A549 treated with dexamethasone at 1 μM for 4 hours (cell line): ENCODE measurements around the gene CREB3. TPM values are rescaled to one million over a fixed set of nuclear protein-coding genes. Genes with fewer than 3 reads are reported as not detected.

Experiments used
- total RNA-seq: library from RNA; stranded (reverse); fragments of 200-300 nt; extraction: Qiagen RNA extraction; gene quantifications from 5 replicates; pipeline ENCODE4 v1.2.3, GENCODE V29; 2022

CREB3 gene, protein sequence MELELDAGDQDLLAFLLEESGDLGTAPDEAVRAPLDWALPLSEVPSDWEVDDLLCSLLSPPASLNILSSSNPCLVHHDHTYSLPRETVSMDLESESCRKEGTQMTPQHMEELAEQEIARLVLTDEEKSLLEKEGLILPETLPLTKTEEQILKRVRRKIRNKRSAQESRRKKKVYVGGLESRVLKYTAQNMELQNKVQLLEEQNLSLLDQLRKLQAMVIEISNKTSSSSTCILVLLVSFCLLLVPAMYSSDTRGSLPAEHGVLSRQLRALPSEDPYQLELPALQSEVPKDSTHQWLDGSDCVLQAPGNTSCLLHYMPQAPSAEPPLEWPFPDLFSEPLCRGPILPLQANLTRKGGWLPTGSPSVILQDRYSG
- total RNA-seq = 52.5 to 59.5 TPM (median 55.6 TPM) in 5 replicates

DNA sequence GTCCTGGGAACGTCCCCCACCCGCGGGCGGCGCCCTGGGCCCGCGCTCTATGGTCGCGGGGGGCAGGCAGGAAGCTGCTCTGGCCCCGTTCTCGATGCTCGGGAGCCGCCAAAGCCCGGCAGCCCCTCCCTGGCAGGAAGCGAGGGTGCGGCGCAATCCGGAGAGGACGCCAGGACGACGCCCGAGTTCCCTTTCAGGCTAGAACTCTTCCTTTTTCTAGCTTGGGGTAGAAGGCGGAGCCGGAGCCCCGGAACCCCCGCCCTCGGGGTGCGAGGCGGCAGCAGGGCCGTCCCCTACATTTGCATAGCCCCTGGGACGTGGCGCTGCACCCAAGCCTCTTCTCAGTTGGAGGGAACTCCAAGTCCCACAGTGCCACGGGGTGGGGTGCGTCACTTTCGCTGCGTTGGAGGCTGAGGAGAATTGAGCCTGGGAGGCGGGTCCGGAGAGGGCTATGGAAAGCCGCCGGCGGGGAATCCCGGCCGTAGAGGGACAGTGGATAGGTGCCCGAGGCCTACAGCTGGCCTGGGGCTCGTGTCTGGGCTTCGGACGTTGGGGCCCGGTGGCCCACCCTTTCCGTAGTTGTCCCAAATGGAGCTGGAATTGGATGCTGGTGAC is at the start of gene CREB3, which contains the start of gene TLN1:
Gene CREB3, plus strand, starts transcription at position 482 of the 615 bp plus-strand sequence. Its CDS starts 107 bp downstream, at position 589.
Gene TLN1, minus strand, starts transcription at position 11 of the 615 bp plus-strand sequence. CDS start 6,501 bp downstream, outside the sequence.

DNA sequence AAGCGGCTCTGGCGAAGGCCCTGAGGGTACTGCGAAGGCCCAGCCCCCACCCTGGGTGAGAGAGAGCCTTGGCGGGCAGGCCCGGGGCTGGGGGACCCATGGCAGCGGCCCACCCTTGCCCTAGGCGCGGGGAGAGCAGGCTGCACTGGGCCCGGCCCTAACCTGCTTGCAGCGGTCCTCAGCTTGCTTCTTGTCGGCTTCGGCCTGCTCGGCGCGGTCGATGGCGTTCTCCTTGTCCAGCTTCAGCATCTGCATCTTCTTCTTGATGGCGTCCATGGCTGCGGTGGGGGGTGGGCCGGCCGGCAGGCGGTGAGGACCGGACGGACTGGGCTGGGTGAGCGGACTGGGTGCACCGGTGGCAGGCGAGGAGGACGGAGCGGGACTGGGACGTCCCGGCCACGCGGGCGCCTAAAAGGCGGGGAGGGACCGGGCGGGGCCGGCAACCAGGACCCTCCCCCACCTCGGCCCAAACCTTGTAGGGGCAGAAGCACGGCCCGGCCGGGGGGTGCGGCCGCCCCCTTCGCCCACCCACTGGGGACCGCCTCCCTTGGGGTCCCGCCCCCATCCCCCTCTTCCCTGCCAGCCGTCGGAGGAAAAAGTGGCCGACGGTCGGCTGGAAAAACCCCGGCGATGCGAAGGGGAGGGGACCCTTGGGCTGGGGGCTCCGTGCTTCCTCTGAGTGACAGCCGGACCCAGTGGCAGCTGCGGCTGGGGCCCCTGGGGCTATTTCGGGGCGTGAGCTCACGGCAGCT is 42.7 kb upstream of the CREB3 start, which contains the start of gene TPM2:
Gene TPM2, minus strand, starts transcription at position 384 of the 752 bp plus-strand sequence. Its CDS starts 108 bp downstream, at position 276.

DNA sequence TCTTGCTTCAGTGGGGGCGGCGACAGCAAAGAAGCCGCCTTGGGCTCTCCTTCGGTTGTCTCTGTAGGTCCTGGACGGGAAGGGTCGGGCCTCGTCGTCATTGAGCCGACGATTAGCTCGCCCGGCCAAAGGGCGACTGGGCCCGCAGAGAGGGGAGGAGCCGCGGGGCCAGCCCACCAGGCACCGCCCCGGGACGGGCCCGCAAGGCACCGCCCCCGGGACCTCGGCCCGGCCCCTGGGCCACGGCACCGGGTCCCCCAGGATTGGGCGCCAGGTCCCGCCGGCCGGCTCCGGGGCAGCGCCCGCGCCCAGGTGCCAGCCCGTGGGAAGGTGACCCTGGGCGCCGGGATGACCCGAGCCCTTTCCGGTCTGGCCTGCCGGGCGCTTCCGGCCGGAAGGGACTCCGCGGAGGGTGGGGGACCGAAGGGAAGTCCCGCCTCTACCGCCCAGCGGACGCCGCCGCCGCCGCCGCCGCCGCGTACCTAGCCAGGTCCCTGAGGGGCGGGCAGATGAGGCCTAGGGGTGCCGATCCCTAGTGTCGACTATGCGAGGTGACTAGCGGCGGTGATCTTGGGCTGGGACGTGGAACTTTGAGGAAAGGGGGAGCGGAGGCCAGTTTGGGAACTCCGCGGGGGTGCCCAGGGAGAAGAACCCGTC is 16.5 kb downstream of the CREB3 start, which contains the start of the genes GBA2 and RGP1:
Gene GBA2, minus strand, starts transcription at position 371 of the 657 bp plus-strand sequence. CDS start 524 bp downstream, outside the sequence.
Gene RGP1, plus strand, starts transcription at position 430 of the 657 bp plus-strand sequence. CDS start 469 bp downstream, outside the sequence.

DNA sequence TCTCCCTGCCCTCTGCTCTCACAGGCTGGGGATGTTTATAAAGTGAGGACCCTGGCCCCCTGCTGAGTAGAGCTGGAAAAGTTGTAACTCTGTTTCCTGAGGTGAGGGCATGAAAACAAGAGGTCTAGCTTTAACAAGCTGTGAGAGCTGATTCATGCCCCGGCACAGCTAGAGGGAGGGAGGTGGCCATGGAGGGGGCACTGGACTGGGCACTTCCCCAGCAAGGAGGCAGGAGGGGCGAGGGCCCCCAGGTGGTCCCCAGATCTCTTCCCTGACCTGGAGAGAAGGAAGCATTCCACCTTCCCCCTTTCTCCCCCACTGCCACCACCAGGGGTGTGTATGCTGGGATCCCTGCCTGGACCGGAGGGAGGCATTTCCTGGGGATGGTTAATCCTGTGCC is 21.8 kb downstream of the CREB3 start, which contains the start of gene MSMP:
Gene MSMP, minus strand, starts transcription at position 13 of the 400 bp plus-strand sequence. CDS start 147 bp downstream, outside the sequence.

Other genes starting within 250 kb of the CREB3 start
- 19.6 to 36.1 TPM (median 33.1 TPM) in 5 replicates for gene RUSC2, start 242.6 kb upstream of the CREB3 start, total RNA-seq
- gene TESK1, start 127.4 kb upstream of the CREB3 start, total RNA-seq = 19.4 to 32.8 TPM (median 30.3 TPM) in 5 replicates
- gene CD72, start 114.3 kb upstream of the CREB3 start, total RNA-seq = 0.18 to 0.42 TPM (median 0.29 TPM) in 4 of 5 replicates, not detected in the other
- not detected in 5 replicates for gene SIT1, start 81.7 kb upstream of the CREB3 start, total RNA-seq
- gene RMRP, start 74.6 kb upstream of the CREB3 start, total RNA-seq = 4.7 to 10.3 TPM (median 5.3 TPM) in 3 of 5 replicates, not detected in the others
- gene CCDC107, start 74.4 kb upstream of the CREB3 start, total RNA-seq = 24.5 to 32.3 TPM (median 29.5 TPM) in 5 replicates
- 11.5 to 16.2 TPM (median 15.4 TPM) in 5 replicates for gene ARHGEF39, start 67.5 kb upstream of the CREB3 start, total RNA-seq
- gene CA9, start 58.7 kb upstream of the CREB3 start, total RNA-seq = 5.6 to 10.5 TPM (median 8.9 TPM) in 5 replicates
- 663 to 742 TPM (median 711 TPM) in 5 replicates for gene TPM2, start 42.7 kb upstream of the CREB3 start, total RNA-seq
- 103 to 127 TPM (median 113 TPM) in 5 replicates for gene TLN1, start 471 bp upstream of the CREB3 start, total RNA-seq
- gene GBA2, start 16.6 kb downstream of the CREB3 start, total RNA-seq = 22.8 to 39.1 TPM (median 34.1 TPM) in 5 replicates
- gene RGP1, start 16.6 kb downstream of the CREB3 start, total RNA-seq = 11.9 to 19.3 TPM (median 18.8 TPM) in 5 replicates
- gene MSMP, start 21.6 kb downstream of the CREB3 start, total RNA-seq = not detected in 5 replicates
- gene NPR2, start 58.9 kb downstream of the CREB3 start, total RNA-seq = 3.6 to 6.2 TPM (median 5.0 TPM) in 5 replicates
- 0.24 to 0.51 TPM (median 0.34 TPM) in 5 replicates for gene SPAG8, start 79.6 kb downstream of the CREB3 start, total RNA-seq
- 73.2 to 94.8 TPM (median 82.2 TPM) in 5 replicates for gene HINT2, start 82.4 kb downstream of the CREB3 start, total RNA-seq
- gene FAM221B, start 96.1 kb downstream of the CREB3 start, total RNA-seq = not detected in 5 replicates
- gene TMEM8B, start 96.6 kb downstream of the CREB3 start, total RNA-seq = 2.1 to 4.5 TPM (median 3.6 TPM) in 5 replicates
- not detected in 5 replicates for gene OR13J1, start 137.7 kb downstream of the CREB3 start, total RNA-seq
- gene HRCT1, start 173.5 kb downstream of the CREB3 start, total RNA-seq = 0.14 to 0.40 TPM (median 0.18 TPM) in 5 replicates
- gene SPAAR, start 176.8 kb downstream of the CREB3 start, total RNA-seq = 0.10 to 0.20 TPM (median 0.15 TPM) in 4 of 5 replicates, not detected in the other
- gene OR2S2, start 225.5 kb downstream of the CREB3 start, total RNA-seq = not detected in 5 replicates